Heart left ventricle (tissue), 13 donors: Measurements from ENCODE around the gene FAM149A.

Source experiments
- POLR2A ChIP-seq, 2 donors: fragments of 450-650 bp; IDR thresholded peaks; one replicate each; pipeline ENCODE4 v1.6.1; 2017; ENCODE audit warnings: antibody characterized with exemption in 2 of 2, mild to moderate bottlenecking in 2 of 2, moderate library complexity in 2 of 2
- TF ChIP-seq, protein P1 (sequence below), 12 donors: fragments of 200-600 bp; sonication (generic) in 4 of 12; IDR thresholded peaks; one replicate each; pipeline versions ENCODE4 v1.5.0 to v1.8.0; 2018 to 2022; ENCODE audit warnings: antibody characterized with exemption in 12 of 12, mild to moderate bottlenecking in 5 of 12
- donor health status: ischemic (EF 13 %, LVEDD 7.1; RV severe dilation, severe dysfunction).
- donor health status: DM: no; HTN: yes; CAD: no.
- donor health status: DM: no; HTN: no; CAD: no.
- donor health status: ischemic (EF 25% LVEDD 6.9; RV normal size, moderate dysfunction).
- donor health status: ischemic (EF 25% LVEDD 5.7; RV mildly dilated, moderate dysfunction).
- donor health status: ischemic (EF 35%, LVEDD 5.7; RV mildly dilated, moderate dysfunction).
- donor health status: nonischemic (EF 11% LVEDD 7.7; RV severe dilation, severe dysfunction).
- donor health status: DM: yes; HTN: yes; CAD: no.
- donor health status: PGD.
- donor health status: ischemic (EF 29% LVEDD 5.4; RV normal size, mild dysfunction).
- donor health status: nonischemic (EF 23%, LVEDD 6.1; RV moderate dilation, normal function).

DNA sequence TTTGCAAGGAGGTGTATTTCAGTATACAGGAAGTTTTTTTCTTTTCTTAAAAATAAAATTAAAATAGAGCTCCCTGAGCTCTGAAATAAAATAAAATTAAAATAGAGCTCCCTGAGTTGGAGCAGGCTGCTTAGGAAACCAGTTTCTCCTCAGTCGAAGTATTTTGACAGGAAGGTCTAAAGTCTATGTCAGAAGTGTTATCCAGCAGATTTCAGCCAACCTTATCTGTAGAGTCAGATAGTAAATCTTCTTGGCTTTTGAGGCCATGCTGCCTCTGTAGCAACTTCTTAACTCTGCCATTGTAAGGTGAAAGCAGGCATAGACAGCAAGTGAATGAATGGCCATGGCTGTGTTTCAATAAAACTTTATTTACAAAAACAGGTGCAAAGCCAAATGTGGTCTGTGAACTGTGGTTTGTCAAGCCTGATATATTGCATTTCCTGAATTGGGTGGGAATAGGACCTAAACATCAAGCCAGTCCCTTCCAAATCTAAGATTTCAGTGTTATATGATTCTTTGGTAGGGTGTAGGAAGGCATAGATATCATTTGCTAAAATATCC lies 113.3 kb downstream of the FAM149A start:
- no peak for TF ChIP-seq POLR2A (IDR thresholded peaks at IDR 0.05)
- TF ChIP-seq, protein P1, sequence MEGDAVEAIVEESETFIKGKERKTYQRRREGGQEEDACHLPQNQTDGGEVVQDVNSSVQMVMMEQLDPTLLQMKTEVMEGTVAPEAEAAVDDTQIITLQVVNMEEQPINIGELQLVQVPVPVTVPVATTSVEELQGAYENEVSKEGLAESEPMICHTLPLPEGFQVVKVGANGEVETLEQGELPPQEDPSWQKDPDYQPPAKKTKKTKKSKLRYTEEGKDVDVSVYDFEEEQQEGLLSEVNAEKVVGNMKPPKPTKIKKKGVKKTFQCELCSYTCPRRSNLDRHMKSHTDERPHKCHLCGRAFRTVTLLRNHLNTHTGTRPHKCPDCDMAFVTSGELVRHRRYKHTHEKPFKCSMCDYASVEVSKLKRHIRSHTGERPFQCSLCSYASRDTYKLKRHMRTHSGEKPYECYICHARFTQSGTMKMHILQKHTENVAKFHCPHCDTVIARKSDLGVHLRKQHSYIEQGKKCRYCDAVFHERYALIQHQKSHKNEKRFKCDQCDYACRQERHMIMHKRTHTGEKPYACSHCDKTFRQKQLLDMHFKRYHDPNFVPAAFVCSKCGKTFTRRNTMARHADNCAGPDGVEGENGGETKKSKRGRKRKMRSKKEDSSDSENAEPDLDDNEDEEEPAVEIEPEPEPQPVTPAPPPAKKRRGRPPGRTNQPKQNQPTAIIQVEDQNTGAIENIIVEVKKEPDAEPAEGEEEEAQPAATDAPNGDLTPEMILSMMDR (IDR thresholded peaks at IDR 0.05) = no peak
